HepG2 (cell line): ENCODE results near the gene PRDM15.

Source experiments
- EP300 ChIP-seq, 3 experiments: sonication (generic) in 1 of 3; formaldehyde crosslinking in 1 of 3; IDR thresholded peaks; 2 replicates each; pipeline versions ENCODE4 v1.5.1 to v1.6.1; 2011 to 2020; ENCODE audit warnings: low read depth in 2 of 3, low read length in 2 of 3, borderline replicate concordance in 1 of 3, improper control_type of control experiment in 1 of 3, mild to moderate bottlenecking in 1 of 3, missing genetic modification reagents in 1 of 3, moderate library complexity in 1 of 3
- FOXJ3 ChIP-seq: sonication (generic); formaldehyde crosslinking; IDR thresholded peaks from 2 replicates; pipeline ENCODE4 v1.4.0; 2020; ENCODE audit warnings: missing genetic modification reagents, mild to moderate bottlenecking, borderline replicate concordance
- USF2 ChIP-seq, 2 experiments: sonication (generic) in 1 of 2; formaldehyde crosslinking in 1 of 2; IDR thresholded peaks; 2 replicates each; pipeline versions ENCODE4 v1.5.1 to v1.6.1; 2011 to 2020; ENCODE audit warnings: borderline replicate concordance in 1 of 2, low read depth in 1 of 2, low read length in 1 of 2, mild to moderate bottlenecking in 1 of 2, missing genetic modification reagents in 1 of 2, moderate library complexity in 1 of 2
- ZBTB40 ChIP-seq, 2 experiments: fragments of 450-650 bp in 1 of 2; sonication (generic) in 1 of 2; formaldehyde crosslinking in 1 of 2; IDR thresholded peaks; 2 replicates each; pipeline versions ENCODE4 v1.6.1 to v1.8.0; 2016 to 2022; ENCODE audit warnings: antibody characterized with exemption in 1 of 2, mild to moderate bottlenecking in 1 of 2, missing genetic modification reagents in 1 of 2
- ZNF740 ChIP-seq: sonication (generic); formaldehyde crosslinking; IDR thresholded peaks from 2 replicates; pipeline ENCODE4 v1.4.0; 2020; ENCODE audit warnings: missing genetic modification reagents
- ZSCAN20 ChIP-seq: sonication (generic); formaldehyde crosslinking; IDR thresholded peaks from 2 replicates; pipeline ENCODE4 v1.4.0; 2020; ENCODE audit warnings: missing genetic modification reagents, mild to moderate bottlenecking, borderline replicate concordance
- TF ChIP-seq, protein P1 (sequence below): sonication (generic); formaldehyde crosslinking; IDR thresholded peaks from 2 replicates; pipeline ENCODE4 v1.5.0; 2020; ENCODE audit warnings: mild to moderate bottlenecking, missing genetic modification reagents, moderate library complexity

- TF ChIP-seq, protein P1, sequence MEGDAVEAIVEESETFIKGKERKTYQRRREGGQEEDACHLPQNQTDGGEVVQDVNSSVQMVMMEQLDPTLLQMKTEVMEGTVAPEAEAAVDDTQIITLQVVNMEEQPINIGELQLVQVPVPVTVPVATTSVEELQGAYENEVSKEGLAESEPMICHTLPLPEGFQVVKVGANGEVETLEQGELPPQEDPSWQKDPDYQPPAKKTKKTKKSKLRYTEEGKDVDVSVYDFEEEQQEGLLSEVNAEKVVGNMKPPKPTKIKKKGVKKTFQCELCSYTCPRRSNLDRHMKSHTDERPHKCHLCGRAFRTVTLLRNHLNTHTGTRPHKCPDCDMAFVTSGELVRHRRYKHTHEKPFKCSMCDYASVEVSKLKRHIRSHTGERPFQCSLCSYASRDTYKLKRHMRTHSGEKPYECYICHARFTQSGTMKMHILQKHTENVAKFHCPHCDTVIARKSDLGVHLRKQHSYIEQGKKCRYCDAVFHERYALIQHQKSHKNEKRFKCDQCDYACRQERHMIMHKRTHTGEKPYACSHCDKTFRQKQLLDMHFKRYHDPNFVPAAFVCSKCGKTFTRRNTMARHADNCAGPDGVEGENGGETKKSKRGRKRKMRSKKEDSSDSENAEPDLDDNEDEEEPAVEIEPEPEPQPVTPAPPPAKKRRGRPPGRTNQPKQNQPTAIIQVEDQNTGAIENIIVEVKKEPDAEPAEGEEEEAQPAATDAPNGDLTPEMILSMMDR: no peak
- TF ChIP-seq USF2 (IDR thresholded peaks at IDR 0.05; ENCODE audit: low read depth, low read length): no peak
- no peak for TF ChIP-seq USF2 (CRISPR knock-in tag; IDR thresholded peaks at IDR 0.05; ENCODE audit: borderline replicate concordance)
- TF ChIP-seq ZSCAN20: no peak
- TF ChIP-seq ZBTB40 (IDR thresholded peaks at IDR 0.05): no peak
- TF ChIP-seq ZBTB40 (CRISPR knock-in tag; IDR thresholded peaks at IDR 0.05): no peak
- TF ChIP-seq EP300 (IDR thresholded peaks at IDR 0.05; ENCODE audit: low read depth in 2 of 2, low read length in 2 of 2): no peak
- TF ChIP-seq EP300 (CRISPR knock-in tag; IDR thresholded peaks at IDR 0.05; ENCODE audit: borderline replicate concordance): no peak
- no peak for TF ChIP-seq FOXJ3
- no peak for TF ChIP-seq ZNF740 (CRISPR knock-in tag)
Measured at GRCh38 chr21:41819236-41819855, 59.8 kb downstream of the PRDM15 start.
